Mucosa of gallbladder (tissue), 1 donor: ENCODE measurements around the gene HUNK. TPM values are rescaled to one million over a fixed set of nuclear protein-coding genes. Genes with fewer than 3 reads are reported as not detected.

ENCODE experiments used
- DNase-seq: peaks from one replicate; pipeline ENCODE4 v3.0.0-alpha.2; 2020; ENCODE audit warnings: low spot score
- total RNA-seq: library from RNA; stranded (reverse); gene quantifications from one replicate; pipeline ENCODE4 v1.2.1, GENCODE V29; 2021
- donor health status: DM: no; HTN: no; CAD: no.

HUNK gene
- total RNA-seq, 1 donor from 2014 or later: 4.0 TPM

DNA sequence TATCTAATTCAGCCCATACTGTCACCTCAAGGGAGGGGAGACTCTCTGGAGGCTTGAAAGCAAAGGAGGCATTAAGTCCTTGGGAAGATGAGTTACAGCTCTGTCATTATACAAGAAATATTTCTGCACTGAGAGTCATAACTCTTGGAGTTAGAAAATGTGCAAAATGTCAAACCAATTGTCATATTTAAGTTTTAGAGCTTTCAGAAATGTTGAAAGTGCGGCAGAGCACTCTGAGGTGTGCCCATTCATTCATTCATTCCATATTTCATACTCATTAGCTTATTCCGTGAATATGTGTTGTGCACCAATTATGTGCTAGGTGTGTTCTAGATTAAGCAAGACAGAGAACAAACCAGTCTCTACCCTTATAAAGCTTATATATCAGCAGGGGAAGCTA, 87.1 kb downstream of the HUNK start:
- DNase-seq: no peak

DNA sequence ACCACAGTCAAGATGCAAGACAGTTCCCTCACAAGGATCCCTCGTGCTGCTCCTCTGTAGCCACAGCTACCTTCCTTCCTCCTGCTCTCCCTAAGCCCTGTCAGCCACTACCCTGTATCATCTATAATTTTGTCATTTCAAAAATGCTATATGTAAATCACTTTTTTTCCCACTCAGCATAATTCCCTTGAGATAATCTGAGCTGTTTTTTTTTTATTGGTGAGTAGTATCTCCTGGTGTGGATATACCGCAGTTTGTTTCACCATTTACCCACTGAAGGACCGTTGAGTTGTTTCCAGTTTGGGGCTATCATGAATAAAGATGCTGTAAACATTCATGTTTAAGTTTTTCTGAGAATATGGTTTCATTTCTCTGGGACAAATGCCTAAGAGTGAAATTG, 88.2 kb downstream of the HUNK start:
- DNase-seq: no peak

DNA sequence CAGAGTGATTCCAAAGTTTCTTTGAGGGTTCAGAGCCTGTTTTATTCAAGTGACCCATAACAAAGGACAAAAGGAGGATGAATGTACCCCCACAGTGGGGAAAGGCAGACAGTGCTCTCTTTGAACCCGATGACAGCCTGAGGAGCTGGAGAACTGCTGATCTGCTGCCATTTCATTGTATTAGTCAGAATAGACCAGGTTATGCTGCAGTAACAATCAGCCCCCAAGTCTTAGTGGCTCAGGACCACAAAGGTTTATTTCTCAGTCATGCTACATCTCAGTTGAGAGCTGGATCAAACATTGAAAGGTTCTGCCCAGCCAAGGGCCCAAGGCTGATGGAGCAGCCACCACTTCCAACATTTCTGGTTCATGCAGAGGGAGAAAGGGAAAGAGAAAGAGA, 88.9 kb downstream of the HUNK start:
- DNase-seq: no peak

DNA sequence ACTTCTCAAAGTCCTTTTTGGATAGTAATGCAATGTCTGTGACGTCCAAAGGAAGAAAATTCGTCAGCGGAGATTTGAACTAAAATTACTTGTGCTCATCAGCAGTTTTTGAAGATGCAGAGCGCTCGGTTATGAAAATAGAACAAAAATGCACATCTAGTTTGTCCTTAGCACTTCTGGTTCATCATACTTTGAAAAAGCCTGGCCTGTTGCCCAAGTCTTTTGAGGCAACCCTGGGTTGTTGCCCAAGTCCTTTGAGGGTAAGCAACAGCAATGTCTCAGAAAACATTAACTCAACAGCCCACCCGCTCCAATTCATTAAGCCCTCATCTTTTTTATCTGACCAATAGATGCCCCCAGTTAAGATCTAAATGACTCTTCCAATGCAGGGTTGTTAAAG, 91.9 kb downstream of the HUNK start:
- no peak for DNase-seq

DNA sequence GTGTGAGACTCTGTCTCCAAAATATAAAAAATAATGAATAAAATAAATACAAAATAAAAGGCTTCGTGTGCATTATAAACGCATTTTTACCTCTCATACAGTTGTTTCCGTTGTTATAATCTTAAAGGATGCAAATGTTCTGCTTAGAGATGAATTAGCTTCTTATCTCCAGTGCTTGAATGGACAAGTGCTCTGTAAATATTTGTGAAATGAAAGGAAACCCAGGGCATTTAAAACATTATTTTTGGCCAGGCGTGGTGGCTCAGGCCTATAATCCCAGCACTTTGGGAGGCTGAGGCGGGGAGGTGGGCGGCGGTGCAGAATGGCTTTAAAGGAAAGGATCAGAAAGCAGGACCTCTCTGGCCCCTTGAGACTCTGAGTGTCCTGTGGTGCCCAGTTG, 94.5 kb downstream of the HUNK start:
- no peak for DNase-seq

DNA sequence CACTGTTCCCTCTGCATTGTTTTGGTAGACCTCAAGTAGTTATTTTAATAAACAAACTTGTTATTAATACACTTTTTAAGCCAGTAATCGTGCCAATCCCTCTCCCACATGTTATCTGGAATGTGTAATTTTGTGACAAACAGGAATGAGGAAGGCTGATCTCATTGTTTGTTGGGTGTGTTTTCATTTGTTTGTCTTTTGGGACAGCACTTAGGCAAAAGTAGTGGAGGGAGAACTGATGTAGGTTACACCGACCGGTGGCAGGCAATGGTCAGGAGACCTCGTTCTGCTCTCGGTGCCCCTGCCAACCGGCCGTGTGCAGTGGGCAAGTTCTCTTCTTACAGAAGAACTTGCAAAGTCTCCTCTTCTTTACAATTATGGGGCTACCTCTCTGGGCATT, 99.8 kb downstream of the HUNK start:
- DNase-seq: no peak

DNA sequence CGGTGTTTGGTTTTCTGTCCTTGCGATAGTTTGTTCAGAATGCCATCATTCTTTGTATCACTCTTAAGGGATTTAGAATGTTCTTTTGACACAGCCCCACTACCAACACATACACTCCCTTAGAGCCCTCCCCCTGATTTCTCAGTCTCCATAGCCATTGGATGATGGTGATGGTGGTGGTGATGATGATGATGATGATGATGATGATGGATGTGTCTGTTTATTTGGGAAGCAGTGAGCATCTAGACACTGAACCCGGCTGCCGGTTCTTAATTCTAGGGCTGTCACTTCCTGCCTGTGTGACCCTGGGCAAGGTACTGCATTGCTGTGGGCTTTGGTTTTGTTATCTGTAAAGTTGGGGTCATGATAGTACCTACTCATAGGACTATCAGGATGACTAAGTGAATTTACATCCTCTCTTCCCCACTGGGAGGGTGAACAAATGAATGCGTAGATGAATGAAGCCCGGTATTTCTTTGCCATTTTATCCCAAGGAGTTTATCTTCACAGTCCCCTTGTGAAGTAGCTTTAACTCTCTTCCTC, 100.7 kb downstream of the HUNK start:
- no peak for DNase-seq

DNA sequence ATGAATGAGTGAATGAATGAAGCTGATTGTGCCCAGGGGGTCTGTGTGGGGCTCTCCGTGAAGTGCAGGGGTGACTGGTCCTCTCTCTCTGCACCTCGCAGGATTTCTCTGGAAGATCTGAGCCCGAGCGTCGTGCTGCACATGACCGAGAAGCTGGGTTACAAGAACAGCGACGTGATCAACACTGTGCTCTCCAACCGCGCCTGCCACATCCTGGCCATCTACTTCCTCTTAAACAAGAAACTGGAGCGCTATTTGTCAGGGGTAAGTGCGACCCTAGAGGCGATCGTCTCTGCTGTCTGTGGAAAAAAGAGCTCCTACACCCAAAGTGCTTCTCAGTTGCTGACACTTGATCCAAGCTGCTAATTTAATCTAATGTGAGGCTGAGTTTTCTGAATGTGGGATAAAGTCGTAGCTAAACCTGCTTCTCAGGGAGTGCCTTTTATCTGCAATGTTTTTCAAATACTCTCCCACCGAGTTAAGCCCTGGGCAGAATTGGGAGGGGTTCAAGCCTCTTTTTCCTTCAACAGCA, 101.7 kb downstream of the HUNK start:
- DNase-seq: peak; percentile 14

DNA sequence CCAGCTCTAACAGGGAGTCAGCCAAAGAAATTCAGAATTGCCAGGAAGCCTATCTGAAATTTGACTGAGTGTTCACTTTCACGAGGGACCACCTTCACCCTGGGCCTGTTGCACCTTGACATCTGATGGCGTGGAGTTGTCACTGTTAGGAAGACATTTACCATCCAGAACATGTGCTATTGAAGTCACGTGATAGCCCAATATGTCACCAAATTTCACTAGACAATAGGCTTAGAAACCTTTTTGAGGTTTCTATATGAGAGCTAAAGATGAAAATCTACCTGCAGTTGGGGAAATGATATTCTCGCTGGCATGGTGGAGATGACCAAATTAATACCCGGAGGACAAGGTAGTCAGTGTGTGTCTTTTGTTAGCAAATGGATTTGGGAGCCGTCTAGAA, 102.7 kb downstream of the HUNK start:
- no peak for DNase-seq

DNA sequence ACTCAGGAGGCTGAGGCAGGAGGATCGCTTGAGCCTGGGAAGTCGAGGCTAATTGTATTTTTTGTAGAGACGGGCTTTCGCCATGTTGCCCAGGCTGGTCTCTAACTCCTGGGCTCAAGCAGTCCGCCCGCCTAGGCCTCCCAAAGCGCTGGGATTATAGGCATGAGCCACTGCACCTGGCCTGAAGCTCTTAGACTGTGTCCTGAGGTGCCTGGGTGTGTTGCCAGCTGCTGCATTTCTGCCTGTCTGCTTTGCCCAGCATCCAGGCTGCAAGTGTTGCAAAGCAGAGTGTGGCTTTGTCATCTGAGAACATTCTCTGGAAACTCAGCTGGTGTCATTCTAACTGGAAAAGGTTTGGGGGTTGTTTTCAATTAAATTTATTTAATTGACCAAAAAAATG, 105.0 kb downstream of the HUNK start:
- DNase-seq: no peak

DNA sequence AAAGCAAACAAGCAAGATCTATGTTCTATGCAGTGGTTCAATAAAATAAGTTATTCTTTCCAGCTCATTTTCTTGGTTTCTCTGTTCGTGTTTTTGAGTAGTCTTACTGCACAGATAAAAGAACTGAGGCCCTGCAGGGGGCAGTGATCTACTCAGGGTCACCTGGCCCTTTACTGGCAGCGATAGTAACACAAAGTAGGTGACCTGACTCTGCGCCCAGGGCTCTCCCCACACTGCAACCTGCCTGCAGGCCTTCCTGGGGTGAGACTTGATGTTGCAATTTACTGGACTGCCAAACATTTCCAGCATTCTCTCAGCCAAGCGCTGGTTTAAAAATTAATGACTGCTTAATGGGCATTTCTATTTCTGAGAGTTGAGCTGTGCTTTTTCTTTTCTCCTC, 110.3 kb downstream of the HUNK start:
- no peak for DNase-seq

DNA sequence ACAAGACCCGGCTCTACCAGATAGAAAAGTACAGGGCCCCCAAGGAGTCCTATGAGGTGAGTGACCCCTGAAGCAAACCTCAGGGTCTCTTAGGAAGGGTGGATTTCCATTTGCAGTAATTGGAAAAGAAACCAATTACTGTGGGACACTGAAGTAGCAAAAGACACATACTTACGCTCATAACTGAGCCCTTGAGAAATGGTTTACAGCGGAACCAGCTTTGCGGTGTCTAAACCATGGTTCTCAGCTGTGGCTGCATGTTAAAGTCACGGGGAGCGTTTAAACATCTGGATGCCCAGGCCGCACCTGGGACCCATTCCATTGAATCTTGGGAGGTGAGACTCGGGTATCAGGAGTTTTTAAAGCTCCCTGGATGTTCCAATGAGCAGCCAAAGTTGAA, 110.7 kb downstream of the HUNK start:
- DNase-seq: no peak

DNA sequence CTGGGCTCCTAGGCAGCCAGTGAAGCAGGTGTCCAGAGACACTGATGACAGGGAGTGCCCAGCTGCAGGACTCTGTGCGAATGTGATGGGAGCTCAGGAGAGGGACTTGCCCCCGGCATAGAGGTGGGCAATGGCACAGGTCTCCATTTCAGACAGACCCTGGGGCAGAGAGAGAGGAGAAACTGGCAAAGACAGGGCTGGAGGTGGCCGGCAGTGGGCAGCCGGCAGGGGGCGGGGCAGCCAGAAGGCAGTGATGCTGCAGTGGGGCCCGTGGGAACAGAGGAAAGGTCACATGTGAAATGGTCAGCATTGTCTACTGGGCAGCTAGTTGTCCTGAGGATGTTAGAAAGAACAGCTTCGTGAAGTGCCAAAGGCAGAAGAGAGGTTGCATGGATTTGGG, 112.6 kb downstream of the HUNK start:
- DNase-seq: no peak

DNA sequence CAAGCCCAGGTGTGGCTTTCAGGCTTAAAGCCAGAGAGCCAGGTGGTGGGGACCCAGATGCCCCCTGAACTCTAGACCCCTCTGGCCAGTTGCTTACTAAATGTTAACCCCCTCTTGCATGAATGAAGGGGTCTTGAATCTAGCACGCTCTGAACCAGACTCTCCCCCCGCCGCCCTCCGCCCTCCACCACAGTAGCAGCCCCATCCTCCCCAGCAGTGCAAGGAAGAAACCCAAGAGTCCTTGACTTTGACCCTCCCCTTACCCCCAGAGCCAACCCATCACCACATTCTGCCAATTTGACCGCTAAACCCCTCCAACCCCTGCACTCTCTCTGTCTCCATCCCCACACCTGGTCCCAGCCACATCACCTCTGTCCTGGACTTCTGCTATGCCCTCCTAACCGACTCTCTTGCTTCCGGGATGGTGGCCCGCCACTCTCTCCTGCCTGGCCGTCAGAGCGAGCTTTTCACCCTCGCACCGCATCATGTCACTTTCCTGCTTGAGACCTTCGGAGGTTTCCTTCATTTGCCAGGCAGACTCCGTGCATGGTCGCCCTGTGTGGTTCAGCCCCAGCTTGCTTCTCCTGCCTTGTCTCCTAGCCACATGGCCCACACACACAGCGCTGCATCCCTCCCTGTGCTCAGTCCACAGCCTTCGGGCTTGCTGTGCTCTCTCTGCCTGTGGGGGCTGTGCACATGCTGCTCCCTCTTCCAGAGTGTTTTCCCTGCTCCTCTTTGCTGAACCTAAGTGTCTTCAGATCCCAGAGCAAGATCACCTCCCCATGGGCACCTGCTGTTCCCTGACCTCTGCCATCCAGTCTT, 113.4 kb downstream of the HUNK start:
- no peak for DNase-seq

DNA sequence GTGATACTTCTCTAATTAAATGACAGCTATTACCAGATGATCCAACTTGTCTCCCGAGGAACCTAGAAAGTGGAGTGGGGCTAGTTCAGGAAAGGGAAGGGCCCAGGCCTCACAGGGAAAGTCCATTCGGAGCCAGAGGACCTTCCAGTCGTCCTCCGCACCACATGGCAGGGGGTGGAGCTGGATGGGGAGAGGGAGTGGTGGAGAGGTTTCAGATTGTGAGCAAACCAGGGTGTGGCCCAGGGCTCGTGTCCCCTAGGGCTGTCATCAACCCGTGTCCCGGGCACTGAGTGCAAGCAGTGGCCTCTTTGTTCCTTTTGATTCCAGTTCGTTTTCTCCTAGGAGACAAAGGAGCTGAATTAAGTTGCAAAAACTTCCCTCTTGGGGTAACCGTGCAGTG, 114.9 kb downstream of the HUNK start:
- DNase-seq: no peak

DNA sequence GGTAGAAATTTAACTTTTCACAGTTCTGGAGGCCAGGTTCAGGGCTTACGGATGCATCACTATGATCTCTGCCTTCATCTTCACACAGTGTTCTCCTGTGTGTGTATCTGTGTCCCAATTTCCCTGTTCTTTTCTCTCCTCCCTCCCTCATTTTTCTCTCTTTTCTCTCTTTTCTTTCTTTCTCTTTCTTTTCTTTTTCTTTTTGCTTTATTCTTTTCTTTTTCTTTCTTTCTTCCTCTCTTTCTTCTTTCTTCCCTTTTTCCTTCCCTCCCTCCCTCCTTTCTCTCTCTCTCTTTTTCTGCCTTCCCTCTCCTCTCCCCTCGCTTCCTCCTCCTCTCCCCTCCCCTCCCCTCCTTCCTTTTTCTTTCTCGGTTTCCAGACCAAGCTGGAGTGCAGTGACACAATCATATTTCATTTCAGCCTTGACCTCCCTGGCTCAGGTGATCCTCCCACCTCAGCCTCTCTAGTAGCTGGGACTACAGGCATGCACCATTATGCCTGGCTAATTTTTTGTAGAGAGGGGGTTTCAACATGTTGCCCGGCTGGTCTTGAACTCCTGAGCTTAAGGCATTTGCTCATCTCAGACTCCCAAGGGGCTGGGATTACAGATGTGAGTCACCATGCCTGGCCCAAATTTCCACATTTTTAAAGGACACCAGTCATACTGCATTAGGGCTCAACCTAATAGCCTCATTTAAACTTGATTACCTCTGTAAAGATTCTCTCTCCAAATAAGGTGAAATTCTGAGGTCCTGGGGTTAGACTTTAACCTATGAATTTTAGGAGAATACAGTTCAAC, 115.9 kb downstream of the HUNK start:
- no peak for DNase-seq

DNA sequence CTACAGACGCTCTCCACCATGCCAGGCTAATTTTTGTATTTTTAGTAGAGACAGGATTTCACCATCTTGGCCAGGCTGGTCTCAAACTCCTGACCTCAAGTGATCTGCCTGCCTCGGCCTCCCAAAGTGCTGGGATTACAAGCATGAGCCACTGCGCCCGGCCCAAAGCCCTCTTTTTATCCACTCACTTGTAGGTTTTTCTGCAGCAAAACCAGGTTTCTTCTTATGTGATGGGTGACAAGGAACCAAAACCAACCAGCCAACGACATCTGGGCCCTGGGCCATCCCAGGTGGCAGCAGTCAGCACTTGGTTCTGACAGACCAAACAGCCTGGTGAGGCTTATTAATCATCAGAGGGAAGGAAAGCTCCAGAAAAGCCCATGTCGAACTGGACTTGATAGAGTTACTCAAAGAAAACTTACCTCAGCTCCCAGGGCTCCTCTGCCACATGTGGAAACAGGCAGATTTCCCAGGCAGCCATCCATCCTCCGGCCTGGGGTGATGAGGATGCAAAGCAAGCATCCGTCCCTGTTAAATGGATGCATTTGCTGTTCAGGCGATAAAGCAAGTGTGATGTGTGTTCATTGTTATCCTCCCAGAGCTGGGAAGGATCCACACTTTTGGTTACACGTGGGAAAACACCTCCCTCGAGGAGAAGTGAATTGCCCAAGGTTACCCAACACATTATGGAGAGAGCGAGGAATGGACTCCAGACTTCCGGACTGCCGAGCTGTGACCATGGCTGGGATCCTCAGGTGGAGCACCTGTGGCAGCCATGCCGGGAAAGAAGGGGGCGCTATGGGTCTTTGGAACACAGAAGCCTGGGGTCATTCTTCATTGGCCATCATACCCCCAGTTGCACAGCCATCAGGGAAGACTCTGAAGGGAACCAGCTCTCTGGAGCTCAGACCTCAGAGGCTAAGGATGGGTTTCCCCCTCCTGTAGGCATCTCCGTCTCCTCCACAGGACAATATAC, 118.8 kb downstream of the HUNK start:
- DNase-seq: no peak

DNA sequence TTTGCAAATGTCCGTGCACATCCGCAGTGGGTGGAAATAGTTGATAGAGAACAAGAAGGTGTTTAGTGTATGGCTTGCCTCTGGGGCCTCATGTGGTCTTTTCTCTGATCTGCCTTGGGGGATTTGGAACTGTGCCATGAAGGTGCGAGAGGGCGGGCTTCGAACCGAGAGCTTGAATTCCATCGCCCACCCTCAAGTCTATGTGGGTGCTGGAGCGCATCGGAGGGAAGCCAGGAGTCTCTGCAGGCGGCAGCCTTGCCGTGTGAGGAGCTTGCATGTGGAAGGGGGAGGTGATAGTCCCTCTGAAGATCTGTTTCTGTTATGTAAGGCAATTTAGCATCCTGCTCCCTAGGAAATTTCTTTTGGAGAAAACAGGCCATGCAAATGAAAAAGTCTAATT, 119.6 kb downstream of the HUNK start:
- no peak for DNase-seq

DNA sequence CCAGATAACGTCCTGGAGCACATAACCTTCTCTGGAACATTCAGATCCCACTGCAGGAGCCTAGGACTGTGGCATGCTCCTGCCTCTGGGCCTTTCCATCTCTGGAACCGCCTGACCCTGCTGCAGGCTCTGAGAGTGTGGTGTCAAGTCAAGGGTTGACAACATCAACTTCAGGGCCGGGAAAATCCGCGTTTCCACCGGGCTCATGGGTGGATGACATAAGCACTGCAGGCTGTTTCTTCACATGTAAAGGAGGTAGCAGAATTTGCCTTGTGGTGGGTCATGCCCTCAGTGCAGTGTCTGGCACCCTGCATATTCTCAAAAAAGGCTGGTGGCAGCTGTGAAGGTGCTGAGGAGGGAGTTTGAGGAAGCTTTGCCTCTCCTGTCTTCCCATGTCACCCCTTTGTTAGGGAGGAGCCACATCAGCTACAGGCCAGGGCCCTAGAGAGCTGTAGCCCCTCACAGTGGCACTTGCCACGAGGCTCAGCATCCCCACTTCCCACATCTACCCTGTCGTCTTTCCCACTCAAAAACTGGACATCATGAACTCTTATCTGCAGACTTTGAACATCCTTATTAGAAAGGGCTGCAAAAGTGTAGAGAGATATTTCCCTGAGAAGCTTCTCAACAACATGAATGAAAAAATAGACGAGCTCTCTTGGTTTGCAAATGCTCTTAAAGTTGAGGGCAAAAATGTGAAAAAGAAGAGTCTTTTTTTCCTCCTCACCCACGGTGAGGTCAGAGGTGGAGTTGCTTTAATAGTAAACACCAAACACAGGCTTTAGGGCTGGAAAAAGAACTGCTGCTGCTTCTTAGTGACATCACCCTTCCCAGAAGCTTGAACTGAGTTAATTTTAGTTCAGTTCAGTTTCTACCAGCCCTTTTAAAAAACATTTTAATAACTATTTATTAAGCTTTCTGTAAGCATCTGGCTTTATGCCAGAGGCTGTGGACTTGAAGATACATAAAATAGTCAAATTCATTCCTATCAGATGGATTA, 121.3 kb downstream of the HUNK start:
- DNase-seq: no peak

DNA sequence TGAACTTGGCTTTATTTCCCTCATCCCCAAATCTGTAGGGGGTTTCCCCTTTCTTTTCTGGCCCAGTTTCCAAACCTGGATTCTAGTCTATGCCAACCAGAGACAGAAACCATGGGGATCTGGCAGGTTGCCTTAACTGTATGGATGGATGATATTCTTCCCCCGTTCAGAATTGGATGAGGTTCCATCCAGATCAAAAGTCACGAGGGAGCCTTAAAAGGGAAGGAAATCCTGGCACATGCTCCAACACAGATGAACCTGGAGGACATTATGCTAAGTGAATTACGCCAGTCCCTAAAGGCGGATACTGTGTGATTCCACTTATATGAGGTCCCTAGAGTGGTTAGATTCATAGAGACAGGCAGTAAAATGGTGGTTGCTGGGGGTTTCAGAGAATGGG, 124.4 kb downstream of the HUNK start:
- no peak for DNase-seq
